ENCODE data around the gene GTF3C4. TPM values are rescaled to one million over a fixed set of nuclear protein-coding genes. Genes with fewer than 3 reads are reported as not detected.
"Not testable (repeated sequence)": the region's sequence is repeated elsewhere in the genome, so short reads cannot be mapped to it uniquely, and the experiment has no call there.

Gene GTF3C4
- polyA plus RNA-seq, 1 donor = 30.0 TPM

GRCh38 chr9:132697230-132697629, 27.0 kb downstream of the GTF3C4 start:
- no peak for DNase-seq

GRCh38 chr9:132698989-132699388, 28.7 kb downstream of the GTF3C4 start:
- no peak for DNase-seq

DNA sequence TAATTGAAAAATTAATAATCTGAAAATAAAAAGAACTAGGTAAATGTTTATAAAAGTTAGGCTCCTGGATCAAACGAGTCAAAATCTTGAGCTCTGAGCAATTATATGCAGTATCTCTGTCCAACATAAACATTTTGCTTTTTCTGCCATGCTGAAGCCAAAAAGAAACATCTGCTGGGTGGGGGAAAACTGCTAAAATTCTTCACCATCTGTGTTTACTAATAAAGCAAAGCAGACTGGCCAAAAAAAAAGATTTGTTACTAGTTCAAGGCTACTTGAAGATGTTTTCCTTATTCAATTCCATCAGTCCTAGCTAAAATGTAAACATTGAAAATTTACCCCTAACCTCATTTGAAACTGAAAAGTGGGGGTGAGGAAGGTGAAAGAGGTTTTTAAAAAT, 29.7 kb downstream of the GTF3C4 start:
- DNase-seq = peak; percentile 8

- DNase-seq = no peak
These were observed 32.0 kb downstream of the GTF3C4 start for GRCh38 chr9:132702254-132702653.

- DNase-seq = no peak
These were observed 33.1 kb downstream of the GTF3C4 start for GRCh38 chr9:132703336-132703735.

DNA sequence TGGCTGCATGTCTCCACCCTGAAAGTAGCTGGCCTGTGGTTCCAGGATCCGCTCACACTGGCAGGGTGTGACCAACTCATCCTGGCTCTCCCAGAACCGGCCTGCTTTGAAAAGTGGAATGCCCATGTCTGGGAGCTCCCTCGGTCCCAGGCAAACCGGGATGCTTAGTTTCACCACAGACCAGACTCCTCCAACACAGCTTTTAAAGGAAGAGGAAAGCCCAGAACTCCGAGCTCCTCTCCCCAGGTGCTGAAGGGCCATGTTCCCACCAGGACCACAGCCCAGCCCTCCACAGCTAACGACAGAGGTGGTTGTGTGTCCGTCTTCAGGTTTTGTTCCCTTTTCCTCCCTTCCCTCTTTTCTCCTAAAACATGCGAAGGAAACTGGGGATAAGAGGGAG, 38.0 kb downstream of the GTF3C4 start:
- DNase-seq = no peak

GRCh38 chr9:132708769-132709430, 38.6 kb downstream of the GTF3C4 start:
- DNase-seq = no peak

DNA sequence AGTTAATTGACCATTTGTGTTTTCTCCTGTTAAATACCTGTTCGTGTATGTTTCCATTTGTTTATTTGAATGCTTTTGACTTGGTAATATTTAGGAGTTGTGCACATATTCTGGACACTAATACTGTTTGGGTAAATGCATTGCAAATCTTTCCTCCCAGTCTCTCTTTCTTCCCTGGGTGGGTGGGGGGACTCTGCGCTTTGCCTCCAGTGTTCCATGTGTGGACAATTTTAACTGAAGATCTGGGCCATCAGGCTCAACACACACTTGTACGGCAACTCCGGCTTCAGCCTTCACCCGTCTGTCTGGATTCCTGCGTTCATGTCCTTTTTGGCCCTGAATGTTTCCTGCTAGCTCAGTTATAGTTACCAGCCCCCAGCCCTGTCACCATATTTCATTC, 40.1 kb downstream of the GTF3C4 start:
- no peak for DNase-seq

- DNase-seq = not testable (repeated sequence)
These were observed 40.9 kb downstream of the GTF3C4 start for GRCh38 chr9:132711152-132711551.

- DNase-seq = no peak
These were observed 41.6 kb downstream of the GTF3C4 start for GRCh38 chr9:132711846-132712245.

DNA sequence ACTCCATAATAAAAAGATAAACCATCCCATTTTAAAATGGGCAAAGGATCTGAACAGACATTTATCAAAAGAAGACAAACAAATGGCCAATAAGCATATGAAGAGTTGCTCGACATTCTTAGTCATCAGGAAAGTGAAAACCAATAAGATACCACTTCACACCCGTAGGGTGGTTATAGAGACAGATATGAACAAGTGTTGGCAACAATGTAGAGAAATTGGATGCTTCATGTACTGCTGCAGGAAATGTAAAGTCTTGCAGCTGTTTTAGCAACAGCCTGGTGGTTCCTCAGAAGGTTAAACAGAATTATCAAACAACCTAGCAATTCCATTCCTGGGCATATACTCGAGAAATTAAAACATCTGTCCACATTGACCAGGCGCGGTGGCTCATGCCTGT, 42.5 kb downstream of the GTF3C4 start:
- DNase-seq = no peak

GRCh38 chr9:132716007-132716406, 45.7 kb downstream of the GTF3C4 start:
- no peak for DNase-seq

DNA sequence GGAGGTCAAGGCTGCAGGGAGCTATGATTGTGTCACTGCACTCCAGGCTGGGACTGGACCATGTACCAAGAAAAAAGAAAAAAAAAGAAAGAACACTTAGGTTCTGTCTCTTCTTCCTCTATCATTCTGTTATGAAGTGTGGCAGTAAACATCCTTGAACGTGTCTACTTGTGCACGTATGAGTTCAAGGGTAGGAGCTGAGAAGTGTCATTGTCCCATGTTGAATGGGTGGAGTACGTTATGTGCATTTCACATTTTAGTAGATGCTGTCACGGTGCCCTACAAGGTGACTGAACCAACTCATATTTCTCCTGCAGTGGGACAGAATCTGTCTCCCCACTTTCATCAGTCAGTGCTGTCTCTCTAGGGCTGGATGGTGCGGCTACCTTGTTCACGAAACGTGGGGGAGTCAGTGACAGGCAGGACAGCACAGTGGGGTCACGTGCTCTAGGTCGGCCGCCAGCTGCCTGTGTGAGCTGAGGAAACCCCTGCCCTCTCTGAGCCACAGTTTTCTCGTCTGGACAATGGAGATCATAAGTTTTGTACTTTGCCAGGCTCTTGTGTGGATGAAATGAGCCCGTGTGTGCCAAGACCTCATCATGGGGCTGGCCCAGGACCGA, 47.2 kb downstream of the GTF3C4 start:
- no peak for DNase-seq

DNA sequence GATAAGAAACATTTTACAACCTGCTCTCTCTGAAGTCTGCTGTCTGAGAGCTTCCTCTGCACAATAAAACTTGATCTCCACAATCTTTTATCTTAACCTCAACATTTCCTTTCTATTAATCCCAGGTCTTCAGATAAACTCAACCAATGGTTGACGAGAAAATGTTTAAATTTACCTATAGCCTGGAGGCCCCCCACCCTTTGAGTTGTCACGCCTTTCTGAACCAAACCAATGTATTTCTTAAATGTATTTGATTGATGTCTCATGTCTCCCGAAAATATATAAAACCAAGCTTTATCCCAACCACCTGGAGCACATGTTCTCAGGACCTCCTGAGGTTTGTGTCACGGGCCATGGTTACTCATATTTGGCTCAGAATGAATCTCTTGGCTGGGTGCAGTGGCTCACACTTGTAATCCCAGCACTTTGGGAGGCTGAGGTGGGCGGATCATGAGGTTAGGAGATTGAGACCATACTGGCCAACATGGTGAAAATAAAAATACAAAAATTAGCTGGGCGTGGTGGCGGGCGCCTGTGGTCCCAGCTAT, 48.2 kb downstream of the GTF3C4 start:
- DNase-seq = not testable (repeated sequence)

GRCh38 chr9:132721661-132722060, 51.4 kb downstream of the GTF3C4 start:
- DNase-seq = no peak

- no peak for DNase-seq
These were observed 52.4 kb downstream of the GTF3C4 start for GRCh38 chr9:132722564-132723065.

GRCh38 chr9:132723809-132724208, 53.5 kb downstream of the GTF3C4 start:
- DNase-seq = no peak

GRCh38 chr9:132725306-132725705, 55.0 kb downstream of the GTF3C4 start:
- DNase-seq = no peak

- DNase-seq = no peak
These were observed 56.4 kb downstream of the GTF3C4 start for GRCh38 chr9:132726576-132727130.

GRCh38 chr9:132728071-132728470, 57.8 kb downstream of the GTF3C4 start:
- DNase-seq = no peak

DNA sequence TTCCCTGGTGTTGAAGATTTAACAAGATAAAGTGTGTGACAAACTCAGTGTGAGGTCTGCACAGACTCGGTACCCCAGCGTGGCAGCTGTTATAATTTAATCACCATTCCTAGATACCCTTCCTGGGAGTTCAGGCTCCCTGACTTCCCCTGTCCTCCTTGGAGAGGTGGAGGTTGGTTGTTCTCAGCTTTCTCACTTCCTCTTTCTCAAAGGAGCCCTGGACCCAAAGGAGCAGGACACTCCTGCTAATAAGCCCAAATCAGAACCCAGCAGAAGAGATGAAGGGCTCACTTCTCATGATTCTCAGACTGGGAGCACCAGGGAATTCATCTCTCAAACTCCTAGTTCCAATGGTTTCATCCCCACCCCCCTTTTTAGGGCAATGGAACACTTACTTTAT, 58.2 kb downstream of the GTF3C4 start:
- no peak for DNase-seq

GRCh38 chr9:132729235-132729890, 59.1 kb downstream of the GTF3C4 start:
- no peak for DNase-seq
